Esophagus squamous epithelium (tissue), 4 donors: ENCODE results near the gene TUBB1.

ENCODE experiments used
- CTCF ChIP-seq, 6 experiments: fragments of 450-650 bp in 4 of 6; fragments of 200-600 bp in 2 of 6; sonication (generic) in 2 of 6; IDR thresholded peaks; one replicate each; pipeline ENCODE4 v1.5.1; 2016 to 2019; ENCODE audit warnings: antibody characterized with exemption in 6 of 6, mild to moderate bottlenecking in 4 of 6, moderate library complexity in 4 of 6
- POLR2A ChIP-seq, 4 donors: fragments of 450-650 bp; IDR thresholded peaks; one replicate each; pipeline ENCODE4 v1.6.1; 2017; ENCODE audit warnings: antibody characterized with exemption in 4 of 4, mild to moderate bottlenecking in 4 of 4, moderate library complexity in 3 of 4

GRCh38 chr20:59016795-59017492, 2.3 kb upstream of the TUBB1 start:
- TF ChIP-seq POLR2A (IDR thresholded peaks at IDR 0.05) (no peak), CTCF (IDR thresholded peaks at IDR 0.05) (no peak)
